ENCODE measurements around the gene COX8C.
A peak's percentile ranks its signal among the peaks of the same experiment; 100 is the strongest.

COX8C gene

DNA sequence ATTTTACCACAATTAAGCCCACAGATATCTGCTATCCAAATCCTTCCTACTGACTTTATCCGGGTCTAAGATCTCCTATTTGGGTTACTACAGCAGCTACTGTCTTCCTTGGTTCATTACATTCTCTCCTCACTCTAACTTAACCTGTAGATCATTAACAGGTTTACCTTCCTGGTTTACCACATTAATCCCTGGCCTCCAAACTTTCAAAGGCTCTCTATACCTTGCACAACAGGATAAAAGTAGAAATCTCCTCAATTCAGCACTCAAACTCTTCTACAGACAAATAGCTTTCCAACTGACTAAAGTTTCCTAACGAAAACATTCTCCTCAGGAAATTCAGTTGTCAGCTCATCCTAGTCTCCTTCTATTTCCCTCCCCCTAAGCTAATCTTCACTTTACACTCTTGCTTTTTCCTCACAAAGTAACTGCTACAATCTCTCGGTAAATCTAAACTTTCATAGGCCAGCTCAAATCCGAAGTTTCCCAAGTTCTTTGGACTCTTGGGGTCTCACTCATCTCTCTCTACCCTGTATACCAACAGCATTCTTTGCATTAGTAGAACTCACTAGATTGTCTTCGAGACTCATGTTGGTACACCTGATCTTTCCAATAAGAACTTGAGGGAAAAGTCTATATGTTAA is 16.9 kb upstream of the COX8C start:
- DNase-seq (ENCODE audit: low read depth), result no peak
- TF ChIP-seq, protein P1, sequence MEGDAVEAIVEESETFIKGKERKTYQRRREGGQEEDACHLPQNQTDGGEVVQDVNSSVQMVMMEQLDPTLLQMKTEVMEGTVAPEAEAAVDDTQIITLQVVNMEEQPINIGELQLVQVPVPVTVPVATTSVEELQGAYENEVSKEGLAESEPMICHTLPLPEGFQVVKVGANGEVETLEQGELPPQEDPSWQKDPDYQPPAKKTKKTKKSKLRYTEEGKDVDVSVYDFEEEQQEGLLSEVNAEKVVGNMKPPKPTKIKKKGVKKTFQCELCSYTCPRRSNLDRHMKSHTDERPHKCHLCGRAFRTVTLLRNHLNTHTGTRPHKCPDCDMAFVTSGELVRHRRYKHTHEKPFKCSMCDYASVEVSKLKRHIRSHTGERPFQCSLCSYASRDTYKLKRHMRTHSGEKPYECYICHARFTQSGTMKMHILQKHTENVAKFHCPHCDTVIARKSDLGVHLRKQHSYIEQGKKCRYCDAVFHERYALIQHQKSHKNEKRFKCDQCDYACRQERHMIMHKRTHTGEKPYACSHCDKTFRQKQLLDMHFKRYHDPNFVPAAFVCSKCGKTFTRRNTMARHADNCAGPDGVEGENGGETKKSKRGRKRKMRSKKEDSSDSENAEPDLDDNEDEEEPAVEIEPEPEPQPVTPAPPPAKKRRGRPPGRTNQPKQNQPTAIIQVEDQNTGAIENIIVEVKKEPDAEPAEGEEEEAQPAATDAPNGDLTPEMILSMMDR (conservative IDR thresholded peaks at IDR 0.05; ENCODE audit: low read depth, low read length), result no peak

DNA sequence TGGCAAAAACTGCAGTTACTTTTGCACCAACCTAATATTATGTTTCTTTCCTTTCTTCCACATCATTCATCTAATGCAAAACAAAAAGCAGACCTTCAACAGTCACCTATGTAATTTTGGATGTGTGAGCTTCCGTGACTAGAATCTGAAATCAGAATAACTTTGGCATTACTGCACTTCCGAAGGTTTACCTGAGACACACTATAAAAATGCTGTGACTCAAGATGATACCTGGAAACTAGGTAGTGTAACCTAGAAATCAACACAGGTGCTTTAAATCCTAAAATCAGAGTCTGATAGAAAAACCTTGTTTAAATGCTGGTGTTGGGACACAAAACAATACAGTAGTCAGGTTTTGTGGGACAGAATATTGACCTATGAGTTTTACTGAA is 16.4 kb upstream of the COX8C start:
- TF ChIP-seq, protein P1 (conservative IDR thresholded peaks at IDR 0.05; ENCODE audit: low read depth, low read length), result no peak
- DNase-seq (ENCODE audit: low read depth), result no peak
- no peak overlapping the region for H3K4me3 ChIP-seq (ENCODE audit: low read depth, low read length)

More for the DNA sequence above, 16.9 kb upstream of the COX8C start:
- H3K4me3 ChIP-seq (ENCODE audit: low read depth, low read length), result no peak overlapping the region

DNA sequence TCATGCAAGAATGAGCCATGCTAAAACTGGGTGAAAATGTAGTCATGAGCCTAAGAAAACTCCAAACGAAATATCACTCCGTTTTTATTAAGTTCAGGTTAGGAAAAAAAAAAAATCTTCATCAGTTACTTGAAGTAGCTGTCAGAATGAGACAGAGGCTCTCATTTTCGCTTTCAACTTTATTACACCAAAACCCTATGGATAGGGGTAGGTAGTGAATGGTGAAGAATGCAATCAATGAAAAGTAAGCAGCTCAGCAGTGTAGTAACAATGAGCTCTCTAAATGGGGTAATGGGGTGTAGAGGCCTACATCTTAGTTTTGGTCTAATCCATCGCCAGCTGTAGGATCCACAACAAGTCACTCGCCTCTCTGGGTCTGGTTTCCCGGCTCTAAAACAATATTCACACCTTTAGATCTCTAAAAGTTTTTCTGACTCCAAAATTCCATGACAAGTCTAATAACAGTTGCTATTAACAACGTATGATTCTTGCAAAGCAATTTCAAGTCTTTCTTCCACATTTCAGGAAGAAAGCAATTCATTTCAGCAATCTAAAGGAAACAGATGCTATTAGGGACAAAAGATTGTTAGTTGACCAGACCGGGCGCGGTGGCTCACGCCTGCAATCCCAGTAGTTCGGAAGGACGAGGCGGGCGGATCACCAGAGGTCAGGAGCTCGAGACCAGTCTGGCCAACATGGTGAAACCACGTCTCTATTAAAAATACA is 15.8 kb upstream of the COX8C start:
- TF ChIP-seq, protein P1 (conservative IDR thresholded peaks at IDR 0.05; ENCODE audit: low read depth, low read length), result no peak
- no peak for DNase-seq (ENCODE audit: low read depth)
- peak overlapping the region; percentile 79 for H3K4me3 ChIP-seq (ENCODE audit: low read depth, low read length)

DNA sequence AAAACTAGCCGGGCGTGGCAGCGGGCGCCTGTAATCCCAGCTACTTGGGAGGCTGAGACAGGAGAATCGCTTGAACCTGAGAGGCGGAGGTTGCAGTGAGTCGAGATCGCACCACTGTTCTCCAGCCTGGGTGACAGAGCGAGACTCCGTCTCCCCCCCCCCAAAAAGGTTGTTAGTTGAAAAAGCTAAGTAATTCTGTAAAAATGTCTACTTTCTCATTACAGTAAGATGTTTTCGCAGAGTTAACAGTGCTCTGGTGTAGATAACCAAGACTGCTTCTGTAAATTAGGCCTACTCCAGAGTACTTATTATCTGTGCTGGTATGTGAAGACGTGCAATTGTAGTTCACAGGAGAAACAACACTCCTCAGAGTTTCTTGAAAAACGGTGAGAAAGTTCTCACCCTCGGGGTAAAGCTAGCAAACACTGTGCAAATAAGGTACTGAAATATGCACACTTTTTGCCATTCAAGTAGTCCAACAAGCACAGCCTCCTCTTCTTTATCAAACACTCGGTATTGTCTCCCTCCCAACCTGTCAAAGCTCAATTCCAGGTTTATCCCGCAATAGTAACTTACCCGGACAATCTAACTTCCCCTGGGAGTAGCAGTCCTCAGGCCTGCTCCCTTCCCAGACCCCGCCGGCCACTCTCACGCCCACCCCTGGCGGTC is 15.1 kb upstream of the COX8C start:
- TF ChIP-seq, protein P1 (conservative IDR thresholded peaks at IDR 0.05; ENCODE audit: low read depth, low read length), result no peak
- peak overlapping the region; percentile 79 for H3K4me3 ChIP-seq (ENCODE audit: low read depth, low read length)
- peak; percentile 31 for DNase-seq (ENCODE audit: low read depth)

DNA sequence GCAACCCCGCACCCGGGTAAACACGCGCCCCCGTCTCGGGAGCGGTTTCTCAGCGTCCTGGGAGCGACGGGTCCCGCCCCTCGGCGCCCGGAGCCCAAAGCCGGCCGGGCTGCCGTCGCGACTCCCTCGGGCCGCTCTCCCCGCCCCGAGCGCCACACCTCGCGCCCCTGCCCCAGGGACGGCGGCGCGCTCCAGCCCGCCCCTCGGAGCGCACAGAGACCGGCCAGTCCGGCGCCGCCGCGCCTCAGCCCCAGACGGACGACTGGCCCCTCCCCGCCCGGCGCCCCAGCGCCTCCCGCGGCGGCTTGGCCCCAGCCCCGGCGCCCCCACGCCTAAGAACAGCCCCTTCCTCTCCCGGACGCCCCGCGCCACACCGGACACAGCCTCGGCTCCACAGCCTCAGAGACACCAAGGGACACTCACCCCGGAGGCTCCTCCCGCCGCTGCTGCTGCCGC is 14.6 kb upstream of the COX8C start:
- TF ChIP-seq, protein P1 (conservative IDR thresholded peaks at IDR 0.05; ENCODE audit: low read depth, low read length), result no peak
- H3K4me3 ChIP-seq (ENCODE audit: low read depth, low read length), result peak overlapping the region; percentile 79
- DNase-seq (ENCODE audit: low read depth), result peak; percentile 35

DNA sequence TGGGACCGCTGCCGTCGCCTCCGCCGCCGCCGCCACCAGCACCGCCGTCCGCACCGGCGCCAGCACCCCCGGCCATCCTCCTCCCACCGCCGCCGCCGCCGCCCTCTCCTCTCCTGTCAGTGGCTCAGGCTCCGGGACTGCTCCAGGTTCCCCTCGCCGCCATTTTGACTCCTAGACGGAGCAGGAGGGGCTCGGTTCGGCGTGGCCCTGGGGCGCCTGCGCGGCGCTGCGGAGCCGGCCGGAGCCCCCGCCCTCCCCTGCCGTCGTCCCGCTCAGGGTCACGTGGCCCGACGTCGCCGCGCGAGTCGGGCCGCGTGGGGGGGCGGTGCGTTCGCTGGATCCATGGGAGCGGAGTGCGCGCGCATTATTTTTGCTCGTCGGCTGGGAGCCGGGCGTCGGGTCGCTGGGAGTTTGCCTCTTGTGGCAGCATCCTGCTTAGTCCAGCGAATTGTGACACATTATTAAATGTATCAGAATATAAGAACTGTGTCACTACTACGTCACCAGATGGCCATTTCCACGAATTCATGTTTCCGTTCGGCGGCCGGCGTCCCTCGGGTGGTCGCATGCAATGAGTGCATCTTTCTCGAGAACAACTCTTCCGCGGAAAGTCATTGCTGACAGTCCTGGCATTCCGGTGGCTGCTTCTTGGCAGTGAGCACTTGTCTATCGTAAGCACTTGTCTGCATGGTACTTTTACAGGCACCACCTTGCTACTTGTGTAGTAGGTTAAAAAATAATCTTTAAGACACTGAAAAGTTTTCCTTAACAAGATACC is 13.9 kb upstream of the COX8C start, which contains the start of gene BTBD7:
TSS of gene BTBD7 (minus strand) at position 184 of the 778 bp plus-strand sequence. CDS start 36,985 bp downstream, outside the sequence.
- TF ChIP-seq, protein P1 (conservative IDR thresholded peaks at IDR 0.05; ENCODE audit: low read depth, low read length), result peak; percentile 31
- DNase-seq (ENCODE audit: low read depth), result peak; percentile 94

More for the DNA sequence above, 13.9 kb upstream of the COX8C start, which contains the start of gene BTBD7:
- peak within 1 kb of the TSS; percentile 79 for H3K4me3 ChIP-seq (ENCODE audit: low read depth, low read length)

Data from choroid plexus epithelial cell (primary cell).